SU-DHL-6 (cell line): ENCODE results near the gene NPNT.

Source experiments
- H2AFZ ChIP-seq: fragments of 200-600 bp; sonication (generic); 2 replicates; pipeline ENCODE4 v1.6.1; 2014; ENCODE audit warnings: low read depth, mild to moderate bottlenecking, moderate library complexity, mixed read lengths, antibody characterized with exemption, low read length; ENCODE audit not compliant: severe bottlenecking
- H3F3A ChIP-seq: fragments of 200-600 bp; shearing (Covaris generic); 2 replicates; pipeline ENCODE4 v1.6.0; 2016; ENCODE audit warnings: antibody characterized with exemption, mild to moderate bottlenecking; ENCODE audit not compliant: insufficient read depth
- H3K27ac ChIP-seq: fragments of 200-600 bp; sonication (generic); 2 replicates; pipeline ENCODE4 v1.5.1; 2016; ENCODE audit warnings: low read depth, mild to moderate bottlenecking, low read length, moderate library complexity, mixed read lengths
- H3K27me3 ChIP-seq: fragments of 200-600 bp; sonication (generic), shearing (Covaris generic); 2 replicates; pipeline ENCODE4 v1.6.0; 2014; ENCODE audit warnings: mild to moderate bottlenecking, low read length
- H3K36me3 ChIP-seq: fragments of 200-600 bp; sonication (generic); 2 replicates; pipeline ENCODE4 v1.6.1; 2014; ENCODE audit warnings: mild to moderate bottlenecking, low read length, mixed read lengths
- H3K4me2 ChIP-seq: fragments of 300-600, 200-600 bp; shearing (Covaris generic), sonication (generic); 2 replicates; pipeline ENCODE4 v1.6.0; 2014; ENCODE audit warnings: low read length, low read depth, mild to moderate bottlenecking; ENCODE audit not compliant: poor library complexity, severe bottlenecking
- H3K4me3 ChIP-seq: fragments of 200-600 bp; sonication (generic); 2 replicates; pipeline ENCODE4 v1.5.1; 2014; ENCODE audit warnings: antibody characterized with exemption, low read length, mild to moderate bottlenecking, mixed read lengths; ENCODE audit not compliant: insufficient read depth, poor library complexity, severe bottlenecking
- H3K79me2 ChIP-seq: fragments of 200-600 bp; sonication (generic); 2 replicates; pipeline ENCODE4 v1.6.1; 2014; ENCODE audit warnings: mild to moderate bottlenecking, low read length, moderate library complexity; ENCODE audit not compliant: insufficient read depth
- H3K9ac ChIP-seq: fragments of 200-600 bp; sonication (generic); 2 replicates; pipeline ENCODE4 v1.7.0; 2014; ENCODE audit warnings: mild to moderate bottlenecking, low read length
- H3K9me2 ChIP-seq: fragments of 200-600 bp; sonication (generic); replicated peaks from 2 replicates; pipeline ENCODE4 v1.6.1; 2014; ENCODE audit warnings: low read length; ENCODE audit not compliant: insufficient read depth
- H3K9me3 ChIP-seq: fragments of 200-600 bp; sonication (generic); 2 replicates; pipeline ENCODE4 v1.6.1; 2014; ENCODE audit warnings: low read length, mixed read lengths; ENCODE audit not compliant: insufficient read depth
- H4K20me1 ChIP-seq: fragments of 200-600 bp; sonication (generic); 2 replicates; pipeline ENCODE4 v1.6.1; 2014; ENCODE audit warnings: low read depth, mild to moderate bottlenecking, antibody characterized with exemption, low read length, moderate library complexity, mixed read lengths
- CTCF ChIP-seq: fragments of 200-600 bp; sonication (generic); IDR thresholded peaks from one replicate; pipeline ENCODE4 v1.5.1; 2017; ENCODE audit warnings: antibody characterized with exemption, mild to moderate bottlenecking, low read length, moderate library complexity; ENCODE audit not compliant: insufficient read depth, poor library complexity, severe bottlenecking
- EZH2phosphoT487 ChIP-seq: fragments of 200-600 bp; sonication (generic), shearing (Covaris generic); conservative IDR thresholded peaks from 2 replicates; pipeline ENCODE4 v1.6.1; 2018; ENCODE audit warnings: mild to moderate bottlenecking, antibody characterized with exemption, low read length, moderate library complexity, mixed read lengths

Gene NPNT

GRCh38 chr4:105990933-105991332, 95.7 kb downstream of the NPNT start:
- no peak overlapping the region for H3K4me3 ChIP-seq
- no peaks in the 10 kb centered on the region for H4K20me1 ChIP-seq
- no peaks in the 10 kb centered on the region for H3K36me3 ChIP-seq
- no peaks in the 10 kb centered on the region for H3K27me3 ChIP-seq
- no peaks in the 10 kb centered on the region for H3K9me2 ChIP-seq
- H3K27ac ChIP-seq = no peak overlapping the region
- H3K9ac ChIP-seq = no peak overlapping the region
- H3K79me2 ChIP-seq = no peaks in the 10 kb centered on the region
- no peaks in the 10 kb centered on the region for H3F3A ChIP-seq
- no peak overlapping the region for H2AFZ ChIP-seq
- no peaks in the 10 kb centered on the region for H3K9me3 ChIP-seq
- TF ChIP-seq CTCF (no peak), EZH2phosphoT487 (no peak)
- no peak overlapping the region for H3K4me2 ChIP-seq

- Histone ChIP-seq H3K27me3 (no peaks in the 10 kb centered on the region), H3K9me3 (no peaks in the 10 kb centered on the region), H2AFZ (no peak overlapping the region), H3K27ac (no peak overlapping the region), H3F3A (no peaks in the 10 kb centered on the region), H3K9me2 (no peaks in the 10 kb centered on the region), H3K4me3 (no peak overlapping the region), H3K36me3 (no peaks in the 10 kb centered on the region), H3K79me2 (no peaks in the 10 kb centered on the region), H4K20me1 (no peaks in the 10 kb centered on the region), H3K9ac (no peak overlapping the region), H3K4me2 (no peak overlapping the region)
- TF ChIP-seq EZH2phosphoT487 (no peak), CTCF (no peak)
These were observed 96.5 kb downstream of the NPNT start for GRCh38 chr4:105991726-105992125.

- no peaks in the 10 kb centered on the region for H3F3A ChIP-seq
- no peaks in the 10 kb centered on the region for H3K79me2 ChIP-seq
- H3K4me2 ChIP-seq = no peak overlapping the region
- H2AFZ ChIP-seq = no peak overlapping the region
- no peaks in the 10 kb centered on the region for H3K9me2 ChIP-seq
- no peaks in the 10 kb centered on the region for H3K36me3 ChIP-seq
- H3K9ac ChIP-seq = no peak overlapping the region
- TF ChIP-seq CTCF (no peak), EZH2phosphoT487 (no peak)
- H3K27ac ChIP-seq = no peak overlapping the region
- H4K20me1 ChIP-seq = no peaks in the 10 kb centered on the region
- no peak overlapping the region for H3K4me3 ChIP-seq
- no peaks in the 10 kb centered on the region for H3K27me3 ChIP-seq
- H3K9me3 ChIP-seq = no peaks in the 10 kb centered on the region
These were observed 97.5 kb downstream of the NPNT start for GRCh38 chr4:105992641-105993305.
